Activated naive CD4-positive, alpha-beta T cell (primary cell): ENCODE data around the gene DOHH.
A peak's percentile ranks its signal among the peaks of the same experiment; 100 is the strongest.
"Not testable (repeated sequence)": the region's sequence is repeated elsewhere in the genome, so short reads cannot be mapped to it uniquely, and the experiment has no call there.

ENCODE experiments used
- DNase-seq, 4 experiments: peaks; one replicate each; lab custom pipeline; 2025; lab: John Stamatoyannopoulos, UW

DOHH gene

GRCh38 chr19:3518659-3519058 lies 18.2 kb upstream of the DOHH start:
- DNase-seq: no peak

GRCh38 chr19:3518255-3518654 lies 17.8 kb upstream of the DOHH start:
- no peak for DNase-seq

GRCh38 chr19:3517638-3518037 lies 17.2 kb upstream of the DOHH start:
- DNase-seq: no peak

GRCh38 chr19:3516675-3517207 lies 16.3 kb upstream of the DOHH start:
- peak in 1 of 4 experiments; percentile 27 for DNase-seq

- DNase-seq: no peak
Measured at GRCh38 chr19:3515891-3516422, 15.5 kb upstream of the DOHH start.

GRCh38 chr19:3514930-3515329 lies 14.5 kb upstream of the DOHH start:
- no peak for DNase-seq

- no peak for DNase-seq
Measured at GRCh38 chr19:3513229-3514140, 13.0 kb upstream of the DOHH start.

- DNase-seq: no peak
Measured at GRCh38 chr19:3512562-3513228, 12.2 kb upstream of the DOHH start.

GRCh38 chr19:3511506-3512251 lies 11.2 kb upstream of the DOHH start:
- DNase-seq: no peak

GRCh38 chr19:3510727-3511126 lies 10.3 kb upstream of the DOHH start:
- DNase-seq: no peak

- DNase-seq: no peak
Measured at GRCh38 chr19:3509566-3509989, 9.1 kb upstream of the DOHH start.

- no peak for DNase-seq
Measured at GRCh38 chr19:3508771-3509535, 8.5 kb upstream of the DOHH start.

GRCh38 chr19:3508121-3508661 lies 7.7 kb upstream of the DOHH start:
- not testable (repeated sequence) for DNase-seq

GRCh38 chr19:3507371-3508120 lies 7.1 kb upstream of the DOHH start:
- DNase-seq: peak in 1 of 4 experiments; percentile 35

- DNase-seq: peak in 1 of 4 experiments; percentile 9
Measured at GRCh38 chr19:3506384-3507340, 6.2 kb upstream of the DOHH start.

- DNase-seq: peak; percentile 98 to 99 (median 99)
Measured at GRCh38 chr19:3505598-3506383, 5.3 kb upstream of the DOHH start, which contains the start of gene FZR1. Gene FZR1 (plus strand): TSS chr19:3506311. CDS start chr19:3522990, 16,679 bp downstream.

- DNase-seq: no peak
Measured at GRCh38 chr19:3504735-3505134, 4.3 kb upstream of the DOHH start.

- DNase-seq: no peak
Measured at GRCh38 chr19:3503036-3503572, 2.6 kb upstream of the DOHH start.
